Activated gamma-delta T cell treated with Interleukin-2 at 50 U/mL for 16 hours (primary cell): Measurements from ENCODE around the gene CAMK2G.
"Not testable (repeated sequence)": the region's sequence is repeated elsewhere in the genome, so short reads cannot be mapped to it uniquely, and the experiment has no call there.

Experiments
- DNase-seq: peaks from one replicate; pipeline ENCODE4 v3.0.0-alpha.2; 2020

CAMK2G gene

GRCh38 chr10:73901261-73901660 lies 26.9 kb upstream of the CAMK2G start:
- DNase-seq, result no peak

- no peak for DNase-seq
Measured at GRCh38 chr10:73900064-73900463, 25.7 kb upstream of the CAMK2G start.

- no peak for DNase-seq
Measured at GRCh38 chr10:73899423-73899822, 25.1 kb upstream of the CAMK2G start.

GRCh38 chr10:73898730-73899410 lies 24.5 kb upstream of the CAMK2G start:
- no peak for DNase-seq

- DNase-seq, result no peak
Measured at GRCh38 chr10:73897693-73898092, 23.3 kb upstream of the CAMK2G start.

- not testable (repeated sequence) for DNase-seq
Measured at GRCh38 chr10:73895381-73895780, 21.0 kb upstream of the CAMK2G start.

- no peak for DNase-seq
Measured at GRCh38 chr10:73894245-73894971, 20.1 kb upstream of the CAMK2G start.

- no peak for DNase-seq
Measured at GRCh38 chr10:73893426-73893825, 19.1 kb upstream of the CAMK2G start.

GRCh38 chr10:73892310-73893030 lies 18.1 kb upstream of the CAMK2G start:
- no peak for DNase-seq

- no peak for DNase-seq
Measured at GRCh38 chr10:73891540-73891939, 17.2 kb upstream of the CAMK2G start.

GRCh38 chr10:73890830-73891229 lies 16.5 kb upstream of the CAMK2G start:
- DNase-seq, result not testable (repeated sequence)

- no peak for DNase-seq
Measured at GRCh38 chr10:73890261-73890660, 15.9 kb upstream of the CAMK2G start.

- not testable (repeated sequence) for DNase-seq
Measured at GRCh38 chr10:73889416-73889815, 15.1 kb upstream of the CAMK2G start.

- DNase-seq, result no peak
Measured at GRCh38 chr10:73889014-73889413, 14.7 kb upstream of the CAMK2G start.

GRCh38 chr10:73888514-73888913 lies 14.2 kb upstream of the CAMK2G start:
- DNase-seq, result no peak

- DNase-seq, result no peak
Measured at GRCh38 chr10:73887294-73888039, 13.1 kb upstream of the CAMK2G start.

GRCh38 chr10:73886661-73887293 lies 12.4 kb upstream of the CAMK2G start:
- no peak for DNase-seq

- peak; percentile 64 for DNase-seq
Measured at GRCh38 chr10:73886085-73886529, 11.8 kb upstream of the CAMK2G start.

GRCh38 chr10:73884017-73884416 lies 9.7 kb upstream of the CAMK2G start:
- no peak for DNase-seq

GRCh38 chr10:73881221-73881919 lies 7.0 kb upstream of the CAMK2G start:
- DNase-seq, result no peak

GRCh38 chr10:73879296-73880173 lies 5.2 kb upstream of the CAMK2G start:
- peak; percentile 93 for DNase-seq
